Esophagus muscularis mucosa (tissue), 4 donors: ENCODE data around the gene SLTM.

Source experiments
- CTCF ChIP-seq, 3 experiments: fragments of 200-600 bp in 2 of 3; fragments of 450-650 bp in 1 of 3; sonication (generic) in 2 of 3; IDR thresholded peaks; one replicate each; pipeline ENCODE4 v1.5.1; 2017 to 2019; ENCODE audit warnings: antibody characterized with exemption in 3 of 3, mild to moderate bottlenecking in 2 of 3, moderate library complexity in 1 of 3
- EP300 ChIP-seq: sonication (generic); formaldehyde crosslinking; IDR thresholded peaks from one replicate; pipeline ENCODE4 v1.6.1; 2017; ENCODE audit warnings: antibody characterized with exemption
- POLR2A ChIP-seq: fragments of 450-650 bp; IDR thresholded peaks from one replicate; pipeline ENCODE4 v1.6.1; 2017; ENCODE audit warnings: antibody characterized with exemption, moderate library complexity, mild to moderate bottlenecking, low read depth
- POLR2AphosphoS5 ChIP-seq, 2 donors: sonication (generic); formaldehyde crosslinking; IDR thresholded peaks; one replicate each; pipeline ENCODE4 v1.6.1; 2017; ENCODE audit warnings: antibody characterized with exemption in 2 of 2

GRCh38 chr15:58981808-58982475 lies 48.5 kb upstream of the SLTM start:
- TF ChIP-seq CTCF (IDR thresholded peaks at IDR 0.05) (no peak), POLR2AphosphoS5 (IDR thresholded peaks at IDR 0.05) (no peak), EP300 (no peak), POLR2A (no peak)
